HG03439 (cell line): ENCODE data around the gene ZCCHC12.

Source experiments
- ATAC-seq: cut with Tn5 transposase; IDR thresholded peaks from one replicate; pipeline ENCODE4 v1.9.1; 2021; ENCODE audit warnings: mild to moderate bottlenecking, moderate library complexity; ENCODE audit not compliant: unreplicated experiment

The ZCCHC12 gene

DNA sequence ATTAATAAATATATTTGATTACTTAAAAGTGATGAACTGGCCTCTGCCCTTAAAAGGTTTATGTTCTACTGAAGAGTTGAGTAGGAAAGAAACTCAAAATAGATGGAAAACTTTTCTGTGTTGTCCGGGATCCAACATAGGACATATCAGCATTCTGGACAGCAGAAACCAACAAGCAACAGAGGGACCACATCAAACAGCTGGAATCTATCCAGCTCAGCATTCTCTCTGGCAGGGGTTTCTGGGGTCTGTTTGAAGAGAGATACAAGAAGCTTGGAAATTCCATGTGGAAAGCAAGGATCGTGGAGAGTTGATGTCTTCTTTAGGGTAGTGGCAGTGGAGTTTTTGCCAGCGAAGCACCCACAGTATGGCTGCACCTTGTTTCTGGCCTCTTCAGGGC is 43.6 kb downstream of the ZCCHC12 start:
- ATAC-seq: no peak

GRCh38 chrX:118872102-118872566 is 48.5 kb downstream of the ZCCHC12 start:
- no peak for ATAC-seq
